GM23338 (cell line): Measurements from ENCODE around the gene CREB3L2. TPM values are rescaled to one million over a fixed set of nuclear protein-coding genes. Genes with fewer than 3 reads are reported as not detected.

ENCODE experiments used
- ATAC-seq: fragments of 200-7000 bp; cut with Tn5 transposase; 3 replicates; pipeline ENCODE4 v1.9.1; 2020
- DNase-seq: peaks from one replicate; pipeline ENCODE4 v3.0.0-alpha.2; 2015; ENCODE audit warnings: low spot score
- H2AFZ ChIP-seq: fragments of 200-600 bp; sonication (generic); 2 replicates; pipeline ENCODE4 v1.8.0; 2016; ENCODE audit warnings: antibody characterized with exemption, mild to moderate bottlenecking, moderate library complexity
- H3F3A ChIP-seq: fragments of 200-600 bp; sonication (generic); replicated peaks from 2 replicates; pipeline ENCODE4 v1.8.0; 2017; ENCODE audit warnings: antibody characterized with exemption, mixed run types, low read depth
- H3K27ac ChIP-seq: fragments of 200-600 bp; sonication (generic); 2 replicates; pipeline ENCODE4 v1.6.1; 2016; ENCODE audit warnings: low read depth
- H3K27me3 ChIP-seq: fragments of 200-600 bp; sonication (generic); 2 replicates; pipeline ENCODE4 v1.8.0; 2016; ENCODE audit warnings: mild to moderate bottlenecking, mixed run types, moderate library complexity; ENCODE audit not compliant: insufficient read depth
- H3K36me3 ChIP-seq: fragments of 200-600 bp; sonication (generic); 2 replicates; pipeline ENCODE4 v1.8.0; 2016; ENCODE audit warnings: mild to moderate bottlenecking; ENCODE audit not compliant: insufficient read depth
- H3K4me1 ChIP-seq: fragments of 200-600 bp; sonication (generic); 2 replicates; pipeline ENCODE4 v1.8.0; 2016; ENCODE audit warnings: mild to moderate bottlenecking, moderate library complexity; ENCODE audit not compliant: insufficient read depth
- H3K4me2 ChIP-seq: fragments of 200-600 bp; sonication (generic); 2 replicates; pipeline ENCODE4 v1.7.1; 2017; ENCODE audit warnings: mixed run types
- H3K4me3 ChIP-seq: fragments of 200-600 bp; sonication (generic); 2 replicates; pipeline ENCODE4 v1.6.1; 2016; ENCODE audit warnings: mixed run types
- H3K79me2 ChIP-seq: fragments of 200-600 bp; sonication (generic); replicated peaks from 2 replicates; pipeline ENCODE4 v1.8.0; 2017; ENCODE audit warnings: mild to moderate bottlenecking; ENCODE audit not compliant: insufficient read depth
- H3K9me2 ChIP-seq: fragments of 200-600 bp; sonication (generic); 2 replicates; pipeline ENCODE4 v1.8.0; 2017; ENCODE audit not compliant: insufficient read depth
- H4K20me1 ChIP-seq: fragments of 200-600 bp; sonication (generic); replicated peaks from 2 replicates; pipeline ENCODE4 v1.8.0; 2017; ENCODE audit warnings: mild to moderate bottlenecking; ENCODE audit not compliant: insufficient read depth
- H3K27ac Mint-ChIP-seq: 2 replicates; pipeline ENCODE4 v1.8.0; 2020; ENCODE audit warnings: inconsistent platforms, mild to moderate bottlenecking, moderate library complexity, mixed read lengths
- H3K27me3 Mint-ChIP-seq: 3 replicates; pipeline ENCODE4 v1.8.0; 2022; ENCODE audit warnings: low read depth, mild to moderate bottlenecking, moderate library complexity, mixed read lengths, inconsistent platforms; ENCODE audit not compliant: insufficient read depth, poor library complexity
- H3K36me3 Mint-ChIP-seq: 3 replicates; pipeline ENCODE4 v1.8.0; 2021; ENCODE audit warnings: low read depth, mild to moderate bottlenecking, inconsistent platforms, moderate library complexity, mixed read lengths
- H3K4me1 Mint-ChIP-seq: 3 replicates; pipeline ENCODE4 v1.8.0; 2020; ENCODE audit warnings: mild to moderate bottlenecking, inconsistent platforms, mixed read lengths
- H3K4me3 Mint-ChIP-seq: 3 replicates; pipeline ENCODE4 v1.8.0; 2021; ENCODE audit warnings: moderate library complexity, mild to moderate bottlenecking, inconsistent platforms, mixed read lengths
- H3K9me3 Mint-ChIP-seq: 3 replicates; pipeline ENCODE4 v1.8.0; 2020; ENCODE audit warnings: moderate library complexity, mild to moderate bottlenecking, inconsistent platforms, mixed read lengths
- CREB1 ChIP-seq: fragments of 250-450 bp; sonication (Bioruptor Pico); IDR thresholded peaks from 2 replicates; pipeline ENCODE4 v1.5.0; 2020; ENCODE audit warnings: low read depth, mild to moderate bottlenecking, moderate library complexity
- ETS1 ChIP-seq: IDR thresholded peaks from 2 replicates; pipeline ENCODE4 v1.6.1; 2016; ENCODE audit warnings: antibody characterized with exemption
- EZH2 ChIP-seq: fragments of 200-600 bp; sonication (generic); IDR thresholded peaks from one replicate; pipeline ENCODE4 v1.8.0; 2017; ENCODE audit warnings: antibody characterized with exemption, mild to moderate bottlenecking, low read depth; ENCODE audit not compliant: unreplicated experiment
- EZH2phosphoT487 ChIP-seq: fragments of 200-600 bp; sonication (generic); IDR thresholded peaks from one replicate; pipeline ENCODE4 v1.8.1; 2018; ENCODE audit warnings: antibody characterized with exemption; ENCODE audit not compliant: unreplicated experiment
- JUNB ChIP-seq: IDR thresholded peaks from one replicate; pipeline ENCODE4 v1.6.1; 2016; ENCODE audit warnings: antibody characterized with exemption; ENCODE audit not compliant: unreplicated experiment
- NANOG ChIP-seq: IDR thresholded peaks from 2 replicates; pipeline ENCODE4 v1.6.1; 2016; ENCODE audit warnings: antibody characterized with exemption, borderline replicate concordance
- POLR2AphosphoS5 ChIP-seq: IDR thresholded peaks from 2 replicates; pipeline ENCODE4 v1.6.1; 2016; ENCODE audit warnings: antibody characterized with exemption, low read depth
- STAT1 ChIP-seq: IDR thresholded peaks from one replicate; pipeline ENCODE4 v1.6.1; 2016; ENCODE audit warnings: antibody characterized with exemption; ENCODE audit not compliant: unreplicated experiment
- ZNF114 ChIP-seq: fragments of 250-450 bp; sonication (Bioruptor Pico); IDR thresholded peaks from 2 replicates; pipeline ENCODE4 v1.5.0; 2020; ENCODE audit warnings: mild to moderate bottlenecking, moderate library complexity
- ZNF331 ChIP-seq: fragments of 250-450 bp; sonication (Bioruptor Pico); IDR thresholded peaks from 2 replicates; pipeline ENCODE4 v1.5.0; 2020; ENCODE audit warnings: low read depth, mild to moderate bottlenecking, moderate library complexity
- polyA plus RNA-seq: library from polyadenylated mRNA; unstranded; fragments of >200 nt; fragmentation: Nextera tagmentation; extraction: Ambion mirVana; gene quantifications from 2 replicates; pipeline ENCODE4 v1.2.1, GENCODE V29; 2016
- total RNA-seq: library from RNA; depleted of rRNA; stranded (reverse); fragments of >200 nt; shearing (Covaris generic); gene quantifications from 2 replicates; pipeline ENCODE4 v1.2.3, GENCODE V29; 2014
- TF ChIP-seq, protein P1 (sequence below): fragments of 250-450 bp; sonication (Bioruptor Pico); IDR thresholded peaks from 2 replicates; pipeline ENCODE4 v1.5.0; 2020; ENCODE audit warnings: mild to moderate bottlenecking, moderate library complexity
- TF ChIP-seq, protein P2 (sequence below), 2 experiments: fragments of 200-600 bp in 1 of 2; sonication (generic) in 1 of 2; conservative IDR thresholded peaks; 2 replicates each; pipeline versions ENCODE4 v1.5.1 to v1.6.1; 2016 to 2017; ENCODE audit warnings: antibody characterized with exemption in 2 of 2, low read depth in 2 of 2, mild to moderate bottlenecking in 2 of 2, moderate library complexity in 1 of 2
- TF ChIP-seq, protein P3 (sequence below): IDR thresholded peaks from one replicate; pipeline ENCODE4 v1.6.1; 2018; ENCODE audit warnings: antibody characterized with exemption; ENCODE audit not compliant: unreplicated experiment

CREB3L2 gene
- total and polyA plus RNA-seq, 2 experiments from 2014 or later, result 14.5 to 27.1 TPM

DNA sequence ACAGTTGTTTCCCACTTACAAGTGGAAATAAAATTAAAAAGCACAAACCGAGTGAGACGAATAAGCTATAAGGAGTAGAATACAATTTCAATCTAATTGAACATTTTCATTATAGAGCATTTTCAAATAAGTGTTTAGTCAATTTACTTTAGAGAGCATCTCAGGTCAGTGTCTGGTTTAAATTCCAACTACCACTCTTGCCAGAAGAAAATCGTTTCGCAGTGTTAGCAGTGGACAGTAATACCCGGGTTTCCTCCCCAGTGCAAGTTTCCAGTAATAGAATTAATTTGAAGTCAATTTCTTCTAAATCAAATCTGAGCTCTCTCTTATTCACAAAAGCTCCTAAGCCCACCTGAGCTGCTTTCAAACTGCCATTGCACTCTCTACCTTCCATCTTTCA lies 45.7 kb downstream of the CREB3L2 start:
- Mint-ChIP-seq H3K4me1 (peaks cover 52% of the 10 kb centered on the region), H3K27ac (no peak overlapping the region), H3K27me3 (peaks cover 2% of the 10 kb centered on the region), H3K36me3 (peaks cover 8% of the 10 kb centered on the region; the same call in 2 of the 3 replicates), H3K9me3 (no peaks in the 10 kb centered on the region), H3K4me3 (no peak overlapping the region)
- peak overlapping the region; percentile 35; the same call in 1 of the 2 replicates for H3K27ac ChIP-seq
- peaks cover 86% of the 10 kb centered on the region for H3K79me2 ChIP-seq
- no peak overlapping the region for H2AFZ ChIP-seq
- 0 out of 2 replicates have a peak, but pooled peaks cover 6% of the 10 kb centered on the region for H4K20me1 ChIP-seq
- no peaks in the 10 kb centered on the region for H3K36me3 ChIP-seq
- DNase-seq, result no peak
- ATAC-seq, result no peak
- no peak for TF ChIP-seq ETS1
- TF ChIP-seq, protein P1, sequence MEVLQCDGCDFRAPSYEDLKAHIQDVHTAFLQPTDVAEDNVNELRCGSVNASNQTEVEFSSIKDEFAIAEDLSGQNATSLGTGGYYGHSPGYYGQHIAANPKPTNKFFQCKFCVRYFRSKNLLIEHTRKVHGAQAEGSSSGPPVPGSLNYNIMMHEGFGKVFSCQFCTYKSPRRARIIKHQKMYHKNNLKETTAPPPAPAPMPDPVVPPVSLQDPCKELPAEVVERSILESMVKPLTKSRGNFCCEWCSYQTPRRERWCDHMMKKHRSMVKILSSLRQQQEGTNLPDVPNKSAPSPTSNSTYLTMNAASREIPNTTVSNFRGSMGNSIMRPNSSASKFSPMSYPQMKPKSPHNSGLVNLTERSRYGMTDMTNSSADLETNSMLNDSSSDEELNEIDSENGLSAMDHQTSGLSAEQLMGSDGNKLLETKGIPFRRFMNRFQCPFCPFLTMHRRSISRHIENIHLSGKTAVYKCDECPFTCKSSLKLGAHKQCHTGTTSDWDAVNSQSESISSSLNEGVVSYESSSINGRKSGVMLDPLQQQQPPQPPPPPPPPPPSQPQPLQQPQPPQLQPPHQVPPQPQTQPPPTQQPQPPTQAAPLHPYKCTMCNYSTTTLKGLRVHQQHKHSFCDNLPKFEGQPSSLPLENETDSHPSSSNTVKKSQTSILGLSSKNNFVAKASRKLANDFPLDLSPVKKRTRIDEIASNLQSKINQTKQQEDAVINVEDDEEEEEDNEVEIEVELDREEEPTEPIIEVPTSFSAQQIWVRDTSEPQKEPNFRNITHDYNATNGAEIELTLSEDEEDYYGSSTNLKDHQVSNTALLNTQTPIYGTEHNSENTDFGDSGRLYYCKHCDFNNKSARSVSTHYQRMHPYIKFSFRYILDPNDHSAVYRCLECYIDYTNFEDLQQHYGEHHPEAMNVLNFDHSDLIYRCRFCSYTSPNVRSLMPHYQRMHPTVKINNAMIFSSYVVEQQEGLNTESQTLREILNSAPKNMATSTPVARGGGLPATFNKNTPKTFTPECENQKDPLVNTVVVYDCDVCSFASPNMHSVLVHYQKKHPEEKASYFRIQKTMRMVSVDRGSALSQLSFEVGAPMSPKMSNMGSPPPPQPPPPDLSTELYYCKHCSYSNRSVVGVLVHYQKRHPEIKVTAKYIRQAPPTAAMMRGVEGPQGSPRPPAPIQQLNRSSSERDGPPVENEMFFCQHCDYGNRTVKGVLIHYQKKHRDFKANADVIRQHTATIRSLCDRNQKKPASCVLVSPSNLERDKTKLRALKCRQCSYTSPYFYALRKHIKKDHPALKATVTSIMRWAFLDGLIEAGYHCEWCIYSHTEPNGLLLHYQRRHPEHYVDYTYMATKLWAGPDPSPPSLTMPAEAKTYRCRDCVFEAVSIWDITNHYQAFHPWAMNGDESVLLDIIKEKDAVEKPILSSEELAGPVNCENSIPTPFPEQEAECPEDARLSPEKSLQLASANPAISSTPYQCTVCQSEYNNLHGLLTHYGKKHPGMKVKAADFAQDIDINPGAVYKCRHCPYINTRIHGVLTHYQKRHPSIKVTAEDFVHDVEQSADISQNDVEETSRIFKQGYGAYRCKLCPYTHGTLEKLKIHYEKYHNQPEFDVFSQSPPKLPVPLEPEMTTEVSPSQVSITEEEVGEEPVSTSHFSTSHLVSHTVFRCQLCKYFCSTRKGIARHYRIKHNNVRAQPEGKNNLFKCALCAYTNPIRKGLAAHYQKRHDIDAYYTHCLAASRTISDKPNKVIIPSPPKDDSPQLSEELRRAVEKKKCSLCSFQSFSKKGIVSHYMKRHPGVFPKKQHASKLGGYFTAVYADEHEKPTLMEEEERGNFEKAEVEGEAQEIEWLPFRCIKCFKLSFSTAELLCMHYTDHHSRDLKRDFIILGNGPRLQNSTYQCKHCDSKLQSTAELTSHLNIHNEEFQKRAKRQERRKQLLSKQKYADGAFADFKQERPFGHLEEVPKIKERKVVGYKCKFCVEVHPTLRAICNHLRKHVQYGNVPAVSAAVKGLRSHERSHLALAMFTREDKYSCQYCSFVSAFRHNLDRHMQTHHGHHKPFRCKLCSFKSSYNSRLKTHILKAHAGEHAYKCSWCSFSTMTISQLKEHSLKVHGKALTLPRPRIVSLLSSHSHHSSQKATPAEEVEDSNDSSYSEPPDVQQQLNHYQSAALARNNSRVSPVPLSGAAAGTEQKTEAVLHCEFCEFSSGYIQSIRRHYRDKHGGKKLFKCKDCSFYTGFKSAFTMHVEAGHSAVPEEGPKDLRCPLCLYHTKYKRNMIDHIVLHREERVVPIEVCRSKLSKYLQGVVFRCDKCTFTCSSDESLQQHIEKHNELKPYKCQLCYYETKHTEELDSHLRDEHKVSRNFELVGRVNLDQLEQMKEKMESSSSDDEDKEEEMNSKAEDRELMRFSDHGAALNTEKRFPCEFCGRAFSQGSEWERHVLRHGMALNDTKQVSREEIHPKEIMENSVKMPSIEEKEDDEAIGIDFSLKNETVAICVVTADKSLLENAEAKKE (CRISPR knock-in tag), result no peak
- TF ChIP-seq ZNF331, result no peak
- TF ChIP-seq POLR2AphosphoS5, result no peak
- TF ChIP-seq ZNF114 (CRISPR knock-in tag), result no peak
- TF ChIP-seq STAT1, result no peak
- no peak for TF ChIP-seq JUNB
- TF ChIP-seq EZH2phosphoT487, result no peak
- no peak for TF ChIP-seq EZH2
- TF ChIP-seq, protein P2, sequence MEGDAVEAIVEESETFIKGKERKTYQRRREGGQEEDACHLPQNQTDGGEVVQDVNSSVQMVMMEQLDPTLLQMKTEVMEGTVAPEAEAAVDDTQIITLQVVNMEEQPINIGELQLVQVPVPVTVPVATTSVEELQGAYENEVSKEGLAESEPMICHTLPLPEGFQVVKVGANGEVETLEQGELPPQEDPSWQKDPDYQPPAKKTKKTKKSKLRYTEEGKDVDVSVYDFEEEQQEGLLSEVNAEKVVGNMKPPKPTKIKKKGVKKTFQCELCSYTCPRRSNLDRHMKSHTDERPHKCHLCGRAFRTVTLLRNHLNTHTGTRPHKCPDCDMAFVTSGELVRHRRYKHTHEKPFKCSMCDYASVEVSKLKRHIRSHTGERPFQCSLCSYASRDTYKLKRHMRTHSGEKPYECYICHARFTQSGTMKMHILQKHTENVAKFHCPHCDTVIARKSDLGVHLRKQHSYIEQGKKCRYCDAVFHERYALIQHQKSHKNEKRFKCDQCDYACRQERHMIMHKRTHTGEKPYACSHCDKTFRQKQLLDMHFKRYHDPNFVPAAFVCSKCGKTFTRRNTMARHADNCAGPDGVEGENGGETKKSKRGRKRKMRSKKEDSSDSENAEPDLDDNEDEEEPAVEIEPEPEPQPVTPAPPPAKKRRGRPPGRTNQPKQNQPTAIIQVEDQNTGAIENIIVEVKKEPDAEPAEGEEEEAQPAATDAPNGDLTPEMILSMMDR (conservative IDR thresholded peaks at IDR 0.05; ENCODE audit: low read depth in 2 of 2), result no peak
- TF ChIP-seq CREB1 (CRISPR knock-in tag), result no peak
- no peak for TF ChIP-seq NANOG
- TF ChIP-seq, protein P3, sequence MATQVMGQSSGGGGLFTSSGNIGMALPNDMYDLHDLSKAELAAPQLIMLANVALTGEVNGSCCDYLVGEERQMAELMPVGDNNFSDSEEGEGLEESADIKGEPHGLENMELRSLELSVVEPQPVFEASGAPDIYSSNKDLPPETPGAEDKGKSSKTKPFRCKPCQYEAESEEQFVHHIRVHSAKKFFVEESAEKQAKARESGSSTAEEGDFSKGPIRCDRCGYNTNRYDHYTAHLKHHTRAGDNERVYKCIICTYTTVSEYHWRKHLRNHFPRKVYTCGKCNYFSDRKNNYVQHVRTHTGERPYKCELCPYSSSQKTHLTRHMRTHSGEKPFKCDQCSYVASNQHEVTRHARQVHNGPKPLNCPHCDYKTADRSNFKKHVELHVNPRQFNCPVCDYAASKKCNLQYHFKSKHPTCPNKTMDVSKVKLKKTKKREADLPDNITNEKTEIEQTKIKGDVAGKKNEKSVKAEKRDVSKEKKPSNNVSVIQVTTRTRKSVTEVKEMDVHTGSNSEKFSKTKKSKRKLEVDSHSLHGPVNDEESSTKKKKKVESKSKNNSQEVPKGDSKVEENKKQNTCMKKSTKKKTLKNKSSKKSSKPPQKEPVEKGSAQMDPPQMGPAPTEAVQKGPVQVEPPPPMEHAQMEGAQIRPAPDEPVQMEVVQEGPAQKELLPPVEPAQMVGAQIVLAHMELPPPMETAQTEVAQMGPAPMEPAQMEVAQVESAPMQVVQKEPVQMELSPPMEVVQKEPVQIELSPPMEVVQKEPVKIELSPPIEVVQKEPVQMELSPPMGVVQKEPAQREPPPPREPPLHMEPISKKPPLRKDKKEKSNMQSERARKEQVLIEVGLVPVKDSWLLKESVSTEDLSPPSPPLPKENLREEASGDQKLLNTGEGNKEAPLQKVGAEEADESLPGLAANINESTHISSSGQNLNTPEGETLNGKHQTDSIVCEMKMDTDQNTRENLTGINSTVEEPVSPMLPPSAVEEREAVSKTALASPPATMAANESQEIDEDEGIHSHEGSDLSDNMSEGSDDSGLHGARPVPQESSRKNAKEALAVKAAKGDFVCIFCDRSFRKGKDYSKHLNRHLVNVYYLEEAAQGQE, result no peak
- H3K4me1 ChIP-seq, result peaks cover 33% of the 10 kb centered on the region
- no peaks in the 10 kb centered on the region for H3F3A ChIP-seq
- H3K27me3 ChIP-seq, result no peaks in the 10 kb centered on the region
- H3K9me2 ChIP-seq, result 0 out of 2 replicates have a peak, but pooled peaks cover 2% of the 10 kb centered on the region
- H3K4me3 ChIP-seq, result no peak overlapping the region
- no peak overlapping the region for H3K4me2 ChIP-seq
